ENCODE measurements around the gene IGFBPL1.

The IGFBPL1 gene

DNA sequence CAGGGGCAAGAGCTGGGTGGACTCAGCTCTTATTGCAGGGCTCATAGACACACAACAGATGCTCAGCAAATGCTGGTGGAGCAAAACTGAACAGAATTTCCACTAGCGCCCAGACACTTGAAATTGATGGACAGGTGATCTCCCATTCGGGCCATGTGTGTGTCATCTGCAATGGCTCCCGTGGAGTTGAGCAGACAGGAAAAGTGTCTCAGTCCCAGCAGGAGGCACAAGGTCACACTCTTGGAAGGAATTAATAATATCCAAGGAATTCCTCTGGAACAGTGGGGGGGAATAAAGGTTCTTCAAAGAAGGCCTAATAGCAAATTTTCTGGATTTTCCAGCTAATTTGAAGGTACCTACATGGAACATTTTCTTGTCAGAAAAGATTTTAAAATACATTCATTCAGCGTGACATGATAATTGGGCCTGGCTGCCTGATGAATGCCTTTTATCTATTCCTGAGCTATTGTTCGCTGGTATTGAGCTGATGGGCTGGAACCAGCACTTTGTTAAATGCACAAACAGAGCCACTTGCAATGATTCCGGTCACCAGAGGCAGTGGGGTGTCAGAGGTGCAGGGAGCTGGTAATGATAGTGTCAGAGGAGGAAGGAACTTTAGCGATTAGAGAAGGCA, 63.3 kb downstream of the IGFBPL1 start:
- H4K91ac ChIP-seq (ENCODE audit: low read length) = no peak overlapping the region
- H3K4me3 ChIP-seq (ENCODE audit: insufficient read depth in 1 of 2, low read depth in 1 of 2, low read length in 2 of 2) = no peak overlapping the region
- no peak overlapping the region for H3K9ac ChIP-seq (ENCODE audit: low read length)
- H3K27ac ChIP-seq (ENCODE audit: low read length, poor library complexity, severe bottlenecking) = peak overlapping the region; percentile 85
- H3K14ac ChIP-seq (ENCODE audit: low read length in 2 of 2) = no peak overlapping the region
- H3K4me1 ChIP-seq (ENCODE audit: control insufficient read depth, insufficient read depth, low read depth, low read length) = peaks cover 43% of the 10 kb centered on the region
- H2BK5ac ChIP-seq (ENCODE audit: low read depth, low read length, poor library complexity, severe bottlenecking) = peak overlapping the region; percentile 26
- H2BK120ac ChIP-seq (ENCODE audit: low read depth, low read length) = no peak overlapping the region
- no peaks in the 10 kb centered on the region for H3K36me3 ChIP-seq (ENCODE audit: control insufficient read depth in 1 of 2, insufficient read depth in 2 of 2, low read depth in 1 of 2, low read length in 2 of 2)
- no peak overlapping the region for H3K23ac ChIP-seq (ENCODE audit: low read length in 2 of 2)
- no peak overlapping the region for H4K8ac ChIP-seq (ENCODE audit: low read length)
- H3K9me3 ChIP-seq (ENCODE audit: control insufficient read depth, low read length) = no peaks in the 10 kb centered on the region
- DNase-seq = no peak
- H3K79me1 ChIP-seq (replicated peaks; ENCODE audit: low read length, poor library complexity, severe bottlenecking) = no peaks in the 10 kb centered on the region
- no peak overlapping the region for H3K4ac ChIP-seq (ENCODE audit: low read depth in 1 of 2, low read length in 2 of 2)
- H3K27me3 ChIP-seq (ENCODE audit: control insufficient read depth in 1 of 2, insufficient read depth in 1 of 2, low read length in 2 of 2) = peaks cover 0 to 5% of the 10 kb centered on the region in 2 experiments
- no peak overlapping the region for H3K4me2 ChIP-seq (ENCODE audit: low read length, poor library complexity, severe bottlenecking)
- no peak overlapping the region for H2BK12ac ChIP-seq (ENCODE audit: low read length in 2 of 2)
- H2AK5ac ChIP-seq (ENCODE audit: low read length, severe bottlenecking) = peak overlapping the region; percentile 97
- WGBS = 63% methylated on average over 7 of the region's 7 CpGs
- no peak overlapping the region for H3K18ac ChIP-seq (ENCODE audit: low read depth in 1 of 2, low read length in 2 of 2)
- no peak overlapping the region for H2BK15ac ChIP-seq (ENCODE audit: low read depth, poor library complexity, severe bottlenecking)
- no peak overlapping the region for H2AFZ ChIP-seq (ENCODE audit: low read depth, low read length)

DNA sequence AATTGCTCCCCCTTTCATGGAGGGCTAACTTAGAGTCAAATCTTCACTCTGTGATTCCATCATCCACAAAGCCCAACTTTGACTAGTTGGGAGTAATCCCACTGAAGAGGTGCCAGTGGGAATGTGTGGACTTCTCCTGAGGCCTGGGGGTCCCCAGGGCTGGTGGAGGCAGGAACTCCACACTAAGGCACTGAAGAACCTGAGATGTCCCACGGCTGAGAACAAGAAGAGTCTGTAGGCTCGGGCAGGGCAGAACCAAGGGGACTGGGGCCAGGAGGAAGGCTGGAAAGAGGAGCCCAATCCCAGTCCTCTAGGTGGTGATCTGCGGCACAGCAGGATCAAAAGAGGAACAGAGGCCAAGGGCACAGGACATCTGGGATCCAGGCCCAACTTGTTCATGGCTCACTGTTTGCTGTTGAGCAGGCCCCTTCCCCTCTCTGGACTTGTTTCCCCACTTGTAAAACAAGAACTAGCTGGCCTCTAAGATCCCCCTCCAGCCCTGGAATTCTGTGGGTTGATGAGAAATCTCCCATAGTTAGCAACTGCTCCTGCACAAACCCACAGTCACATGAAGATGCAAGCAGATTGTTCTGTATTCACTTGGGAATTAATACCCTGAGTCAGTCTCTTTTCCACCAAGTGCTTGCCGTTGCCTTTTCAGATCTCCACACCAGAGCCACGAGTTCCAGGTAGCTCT, 64.4 kb downstream of the IGFBPL1 start:
- Histone ChIP-seq H3K18ac (ENCODE audit: low read depth in 1 of 2, low read length in 2 of 2) (no peak overlapping the region), H3K4ac (ENCODE audit: low read depth in 1 of 2, low read length in 2 of 2) (no peak overlapping the region), H3K4me2 (ENCODE audit: low read length, poor library complexity, severe bottlenecking) (no peak overlapping the region), H3K4me1 (ENCODE audit: control insufficient read depth, insufficient read depth, low read depth, low read length) (peaks cover 43% of the 10 kb centered on the region), H2BK5ac (ENCODE audit: low read depth, low read length, poor library complexity, severe bottlenecking) (peak overlapping the region; percentile 36), H2AFZ (ENCODE audit: low read depth, low read length) (no peak overlapping the region), H2BK15ac (ENCODE audit: low read depth, poor library complexity, severe bottlenecking) (no peak overlapping the region), H3K27me3 (ENCODE audit: control insufficient read depth in 1 of 2, insufficient read depth in 1 of 2, low read length in 2 of 2) (peaks cover 0 to 5% of the 10 kb centered on the region in 2 experiments), H3K4me3 (ENCODE audit: insufficient read depth in 1 of 2, low read depth in 1 of 2, low read length in 2 of 2) (no peak overlapping the region), H3K9ac (ENCODE audit: low read length) (no peak overlapping the region), H4K8ac (ENCODE audit: low read length) (no peak overlapping the region), H3K36me3 (ENCODE audit: control insufficient read depth in 1 of 2, insufficient read depth in 2 of 2, low read depth in 1 of 2, low read length in 2 of 2) (no peaks in the 10 kb centered on the region), H3K79me1 (replicated peaks; ENCODE audit: low read length, poor library complexity, severe bottlenecking) (no peaks in the 10 kb centered on the region), H3K27ac (ENCODE audit: low read length, poor library complexity, severe bottlenecking) (peak overlapping the region; percentile 85), H3K14ac (ENCODE audit: low read length in 2 of 2) (no peak overlapping the region), H3K9me3 (ENCODE audit: control insufficient read depth, low read length) (no peaks in the 10 kb centered on the region), H2AK5ac (ENCODE audit: low read length, severe bottlenecking) (peak overlapping the region; percentile 97), H3K23ac (ENCODE audit: low read length in 2 of 2) (no peak overlapping the region), H2BK12ac (ENCODE audit: low read length in 2 of 2) (no peak overlapping the region), H2BK120ac (ENCODE audit: low read depth, low read length) (no peak overlapping the region), H4K91ac (ENCODE audit: low read length) (no peak overlapping the region)
- WGBS = 62% methylated on average over 5 of the region's 5 CpGs
- DNase-seq = peak; percentile 14

DNA sequence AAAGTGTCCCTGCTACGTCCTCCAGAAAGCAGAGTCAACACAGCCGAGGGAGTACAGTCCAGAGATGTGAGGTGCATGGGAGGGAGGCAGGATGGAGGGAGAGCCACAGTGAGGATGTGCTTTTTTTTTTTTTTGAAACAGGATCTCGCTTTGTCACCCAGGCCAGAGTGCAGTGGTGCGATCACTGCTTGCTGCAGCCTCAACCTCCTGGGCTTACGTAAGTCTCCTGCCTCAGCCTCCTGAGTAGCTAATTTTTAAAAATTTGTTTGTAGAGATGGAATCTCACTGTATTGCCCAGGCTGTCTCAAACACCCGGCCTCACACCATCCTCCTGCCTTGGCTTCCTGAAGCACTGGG, 65.0 kb downstream of the IGFBPL1 start:
- no peaks in the 10 kb centered on the region for H3K9me3 ChIP-seq (ENCODE audit: control insufficient read depth, low read length)
- no peak overlapping the region for H3K14ac ChIP-seq (ENCODE audit: low read length in 2 of 2)
- no peaks in the 10 kb centered on the region for H3K36me3 ChIP-seq (ENCODE audit: control insufficient read depth in 1 of 2, insufficient read depth in 2 of 2, low read depth in 1 of 2, low read length in 2 of 2)
- H2BK12ac ChIP-seq (ENCODE audit: low read length in 2 of 2) = no peak overlapping the region
- no peak overlapping the region for H3K23ac ChIP-seq (ENCODE audit: low read length in 2 of 2)
- H2BK15ac ChIP-seq (ENCODE audit: low read depth, poor library complexity, severe bottlenecking) = no peak overlapping the region
- H3K4me1 ChIP-seq (ENCODE audit: control insufficient read depth, insufficient read depth, low read depth, low read length) = peaks cover 43% of the 10 kb centered on the region
- H3K4me2 ChIP-seq (ENCODE audit: low read length, poor library complexity, severe bottlenecking) = no peak overlapping the region
- peak overlapping the region; percentile 85 for H3K27ac ChIP-seq (ENCODE audit: low read length, poor library complexity, severe bottlenecking)
- no peak overlapping the region for H2BK120ac ChIP-seq (ENCODE audit: low read depth, low read length)
- H3K79me1 ChIP-seq (replicated peaks; ENCODE audit: low read length, poor library complexity, severe bottlenecking) = no peaks in the 10 kb centered on the region
- 91% methylated on average over 4 of the region's 6 CpGs for WGBS
- H2AFZ ChIP-seq (ENCODE audit: low read depth, low read length) = no peak overlapping the region
- no peak overlapping the region for H3K4ac ChIP-seq (ENCODE audit: low read depth in 1 of 2, low read length in 2 of 2)
- no peak overlapping the region for H4K91ac ChIP-seq (ENCODE audit: low read length)
- peaks cover 0 to 5% of the 10 kb centered on the region in 2 experiments for H3K27me3 ChIP-seq (ENCODE audit: control insufficient read depth in 1 of 2, insufficient read depth in 1 of 2, low read length in 2 of 2)
- no peak overlapping the region for H3K18ac ChIP-seq (ENCODE audit: low read depth in 1 of 2, low read length in 2 of 2)
- H2BK5ac ChIP-seq (ENCODE audit: low read depth, low read length, poor library complexity, severe bottlenecking) = no peak overlapping the region
- H3K9ac ChIP-seq (ENCODE audit: low read length) = no peak overlapping the region
- DNase-seq = no peak
- H2AK5ac ChIP-seq (ENCODE audit: low read length, severe bottlenecking) = peak overlapping the region; percentile 90
- no peak overlapping the region for H3K4me3 ChIP-seq (ENCODE audit: insufficient read depth in 1 of 2, low read depth in 1 of 2, low read length in 2 of 2)
- H4K8ac ChIP-seq (ENCODE audit: low read length) = no peak overlapping the region

DNA sequence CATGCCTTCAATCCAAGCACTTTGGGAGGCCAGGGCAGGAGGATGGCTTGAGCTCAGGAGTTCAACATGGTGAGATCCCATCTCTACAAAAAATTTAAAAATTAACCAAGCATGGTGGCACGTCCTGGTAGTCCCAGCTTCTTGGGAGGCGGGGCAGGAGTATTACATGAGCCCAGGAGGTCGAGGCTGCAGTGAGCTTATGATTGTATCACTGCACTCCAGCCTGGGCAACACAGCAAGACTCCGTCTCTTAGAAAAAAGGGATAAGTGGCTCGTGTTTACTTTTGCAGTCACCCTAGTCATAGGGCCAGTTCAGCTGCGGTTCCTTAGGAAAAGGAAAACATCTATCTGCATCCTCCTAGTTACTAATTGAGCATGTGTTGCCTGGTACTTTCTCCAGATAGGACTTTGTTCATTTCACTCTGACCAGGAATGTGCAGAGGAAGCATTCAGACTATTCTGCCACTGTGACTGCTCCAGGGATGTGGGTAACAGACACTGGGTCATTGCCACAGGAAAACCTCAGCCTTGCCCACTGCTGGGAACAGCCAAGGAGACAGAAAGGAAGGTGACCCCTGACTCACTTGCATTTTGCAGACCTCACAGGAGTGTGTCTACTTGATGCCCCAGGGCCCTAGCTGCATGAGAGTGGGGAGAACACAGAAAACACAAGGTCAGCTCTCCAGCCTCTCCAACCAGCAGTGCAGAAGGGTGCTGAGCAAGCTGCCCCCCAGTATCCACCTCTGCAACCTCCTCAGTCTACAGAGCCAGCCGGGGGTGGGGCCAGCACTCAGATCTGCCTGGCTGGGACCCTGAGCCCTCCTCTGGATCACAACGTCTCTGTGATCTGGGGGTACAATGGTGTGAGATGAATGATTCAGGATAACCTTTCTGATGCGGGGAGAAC, 65.6 kb downstream of the IGFBPL1 start:
- Histone ChIP-seq H2BK120ac (ENCODE audit: low read depth, low read length) (no peak overlapping the region), H3K4me1 (ENCODE audit: control insufficient read depth, insufficient read depth, low read depth, low read length) (peaks cover 43% of the 10 kb centered on the region), H3K23ac (ENCODE audit: low read length in 2 of 2) (no peak overlapping the region), H3K9ac (ENCODE audit: low read length) (no peak overlapping the region), H3K27ac (ENCODE audit: low read length, poor library complexity, severe bottlenecking) (peak overlapping the region; percentile 85), H2AFZ (ENCODE audit: low read depth, low read length) (no peak overlapping the region), H3K4me3 (ENCODE audit: insufficient read depth in 1 of 2, low read depth in 1 of 2, low read length in 2 of 2) (no peak overlapping the region), H3K4me2 (ENCODE audit: low read length, poor library complexity, severe bottlenecking) (no peak overlapping the region), H3K27me3 (ENCODE audit: control insufficient read depth in 1 of 2, insufficient read depth in 1 of 2, low read length in 2 of 2) (peaks cover 0 to 5% of the 10 kb centered on the region in 2 experiments), H3K14ac (ENCODE audit: low read length in 2 of 2) (no peak overlapping the region), H3K18ac (ENCODE audit: low read depth in 1 of 2, low read length in 2 of 2) (no peak overlapping the region), H3K79me1 (replicated peaks; ENCODE audit: low read length, poor library complexity, severe bottlenecking) (no peaks in the 10 kb centered on the region), H2AK5ac (ENCODE audit: low read length, severe bottlenecking) (peak overlapping the region; percentile 100), H3K9me3 (ENCODE audit: control insufficient read depth, low read length) (no peaks in the 10 kb centered on the region), H2BK5ac (ENCODE audit: low read depth, low read length, poor library complexity, severe bottlenecking) (peak overlapping the region; percentile 39), H4K8ac (ENCODE audit: low read length) (no peak overlapping the region), H3K36me3 (ENCODE audit: control insufficient read depth in 1 of 2, insufficient read depth in 2 of 2, low read depth in 1 of 2, low read length in 2 of 2) (no peaks in the 10 kb centered on the region), H4K91ac (ENCODE audit: low read length) (no peak overlapping the region), H2BK12ac (ENCODE audit: low read length in 2 of 2) (no peak overlapping the region), H2BK15ac (ENCODE audit: low read depth, poor library complexity, severe bottlenecking) (no peak overlapping the region), H3K4ac (ENCODE audit: low read depth in 1 of 2, low read length in 2 of 2) (no peak overlapping the region)
- no peak for DNase-seq
- WGBS = 76% methylated on average over 9 of the region's 9 CpGs

Data from mesenchymal stem cell (in vitro differentiated cells and primary cell).